HG03432 (cell line): ENCODE measurements around the gene TERF2IP.

Source experiments
- ATAC-seq: cut with Tn5 transposase; IDR thresholded peaks from one replicate; pipeline ENCODE4 v1.9.1; 2021; ENCODE audit warnings: mild to moderate bottlenecking, moderate library complexity; ENCODE audit not compliant: unreplicated experiment

TERF2IP gene

DNA sequence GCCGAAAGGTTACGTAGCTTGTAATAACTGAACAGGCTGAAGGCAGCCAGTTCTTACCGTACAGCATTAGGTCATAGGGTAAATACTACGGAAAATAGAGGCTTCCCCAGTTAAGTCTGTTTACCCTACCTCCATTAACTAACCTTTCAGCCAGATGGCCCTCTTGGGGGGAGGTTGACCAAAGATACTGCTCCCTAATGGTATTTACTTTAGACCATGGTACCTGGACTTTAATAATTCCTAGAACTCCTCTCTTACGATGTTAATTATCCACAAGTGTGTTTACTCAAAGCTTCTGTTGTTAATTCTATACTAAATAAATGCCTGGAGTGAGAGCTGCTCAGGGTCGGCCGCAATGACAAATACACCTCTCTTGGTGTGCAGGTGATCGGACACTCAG lies 14.7 kb upstream of the TERF2IP start:
- no peak for ATAC-seq

DNA sequence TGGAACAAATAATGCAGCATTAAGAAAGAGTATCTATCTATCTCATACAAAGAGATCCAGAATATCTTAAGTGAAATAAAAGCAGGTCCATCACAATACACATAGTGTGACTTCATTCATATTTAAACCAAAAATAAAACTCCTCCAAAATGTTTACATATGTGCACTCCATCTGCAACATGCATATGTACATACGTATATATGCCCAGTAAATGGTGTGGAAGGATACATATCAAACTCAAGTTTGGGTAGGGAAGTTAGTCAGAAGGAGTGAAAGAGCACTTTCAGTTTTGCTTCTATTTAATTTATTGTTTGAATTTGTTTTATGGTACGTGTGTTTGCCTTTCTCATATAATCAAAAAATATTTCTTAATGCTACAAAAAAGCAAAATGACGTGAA lies 12.5 kb upstream of the TERF2IP start:
- ATAC-seq = no peak

- ATAC-seq = no peak
These were observed 7.0 kb upstream of the TERF2IP start for GRCh38 chr16:75640598-75640997.

GRCh38 chr16:75644240-75645012 lies 3.1 kb upstream of the TERF2IP start:
- ATAC-seq = no peak

DNA sequence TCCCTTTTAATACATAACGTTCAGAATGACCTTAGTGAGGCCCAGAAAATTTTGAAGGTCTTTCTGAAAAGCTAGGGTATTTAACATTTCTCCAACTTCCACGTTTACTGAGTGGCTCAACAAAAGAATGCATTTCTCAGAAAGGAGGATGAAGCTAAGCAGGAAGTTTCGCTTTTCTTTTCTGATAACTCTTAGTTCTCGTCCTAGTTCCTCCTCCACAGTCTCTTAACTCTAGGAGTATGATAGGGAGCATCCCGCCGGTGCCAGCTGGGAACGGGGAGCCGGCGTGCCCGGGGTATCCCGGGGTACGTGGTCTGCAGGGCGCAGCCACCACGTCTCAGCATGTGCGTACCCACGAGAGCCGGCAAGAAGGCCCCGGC lies 471 bp upstream of the TERF2IP start:
- peak; percentile 26 for ATAC-seq

GRCh38 chr16:75648265-75649076 lies 898 bp downstream of the TERF2IP start:
- peak; percentile 40 for ATAC-seq

GRCh38 chr16:75653922-75654321 lies 6.3 kb downstream of the TERF2IP start:
- no peak for ATAC-seq

GRCh38 chr16:75658175-75658574 lies 10.6 kb downstream of the TERF2IP start:
- ATAC-seq = no peak

DNA sequence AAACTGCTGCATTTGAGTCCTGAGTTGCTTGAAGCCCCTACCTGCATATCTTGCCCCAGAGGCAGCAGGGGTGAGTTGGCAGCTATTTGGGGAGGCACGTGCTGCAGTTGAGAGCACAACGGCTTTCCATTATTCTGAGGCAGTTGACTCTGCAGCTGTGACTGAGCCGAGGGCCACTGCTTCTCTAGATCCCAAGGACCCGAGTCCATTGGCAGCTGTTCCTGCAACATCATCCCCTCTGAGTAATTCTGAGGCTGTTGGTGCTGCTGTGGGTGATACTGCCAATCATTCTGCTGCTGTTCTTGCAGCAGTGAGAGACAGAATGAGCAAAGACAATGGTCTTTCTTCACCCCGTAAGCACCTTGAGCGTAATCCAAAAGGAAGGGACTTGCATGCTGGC lies 12.7 kb downstream of the TERF2IP start:
- ATAC-seq = no peak

GRCh38 chr16:75660726-75661302 lies 13.2 kb downstream of the TERF2IP start:
- ATAC-seq = no peak

GRCh38 chr16:75667503-75667902 lies 19.9 kb downstream of the TERF2IP start:
- no peak for ATAC-seq

- ATAC-seq = no peak
These were observed 29.3 kb downstream of the TERF2IP start, which contains the start of gene CPHXL2 for GRCh38 chr16:75676909-75677308. TSS of gene CPHXL2 (minus strand) at chr16:75677009. CDS start at chr16:75676999, 10 bp downstream.

DNA sequence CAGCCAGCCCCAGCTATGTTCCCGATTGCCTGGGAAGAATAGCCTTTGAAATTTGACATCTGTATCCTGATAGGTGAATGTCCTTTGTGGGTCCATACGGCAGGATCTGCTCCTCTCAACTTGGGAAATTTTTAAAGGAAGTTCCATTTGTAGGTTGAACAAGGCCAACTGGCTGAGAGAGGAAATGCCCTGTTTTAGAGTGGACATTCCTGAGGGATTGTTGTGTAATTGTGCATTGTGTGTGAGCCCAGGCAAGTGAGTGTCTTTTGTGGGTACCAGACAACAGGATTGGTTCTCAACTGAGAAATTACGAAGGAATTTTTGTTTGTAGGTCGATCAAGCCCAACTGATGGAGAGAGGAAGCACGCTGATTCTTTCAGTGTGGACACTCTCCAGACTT lies 31.8 kb downstream of the TERF2IP start:
- no peak for ATAC-seq

GRCh38 chr16:75682308-75682707 lies 34.7 kb downstream of the TERF2IP start:
- no peak for ATAC-seq

DNA sequence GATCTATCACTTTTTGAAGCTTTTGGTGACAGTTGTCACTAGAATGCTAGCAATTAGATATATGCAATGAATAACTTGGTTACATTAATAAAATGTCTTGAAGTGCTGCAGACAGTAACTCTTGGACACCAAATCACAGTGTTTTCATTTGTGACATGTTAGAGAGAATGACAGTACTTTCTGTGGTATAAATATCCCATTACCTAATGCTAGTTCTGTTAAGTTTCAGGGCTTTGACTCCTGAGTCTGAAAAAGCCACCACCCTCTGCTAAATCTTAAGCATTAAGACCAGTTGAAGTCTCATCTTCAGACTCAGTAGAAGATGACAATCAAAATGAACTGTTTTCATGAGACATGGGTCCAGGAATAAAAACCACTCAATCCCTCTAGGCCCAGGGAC lies 39.8 kb downstream of the TERF2IP start:
- ATAC-seq = no peak

DNA sequence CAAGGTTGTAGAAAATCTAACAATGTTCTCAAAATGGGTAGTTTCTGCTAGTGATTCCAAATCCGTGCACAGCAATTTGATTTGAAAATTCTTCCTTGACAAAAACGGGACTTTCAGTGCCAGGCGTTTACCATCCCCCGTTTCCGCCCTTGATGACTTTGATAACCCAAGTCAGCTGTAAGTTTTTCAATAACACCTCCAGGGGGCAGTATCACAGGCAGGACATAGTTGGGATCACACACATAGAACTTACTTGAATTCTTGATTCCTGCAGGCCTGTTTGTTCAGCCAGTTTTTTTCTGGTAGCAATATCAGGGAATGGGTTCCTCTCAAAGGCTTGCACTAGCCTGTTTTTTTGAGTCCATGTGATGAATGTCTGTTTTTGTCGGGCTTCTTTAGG lies 48.1 kb downstream of the TERF2IP start:
- ATAC-seq = no peak

DNA sequence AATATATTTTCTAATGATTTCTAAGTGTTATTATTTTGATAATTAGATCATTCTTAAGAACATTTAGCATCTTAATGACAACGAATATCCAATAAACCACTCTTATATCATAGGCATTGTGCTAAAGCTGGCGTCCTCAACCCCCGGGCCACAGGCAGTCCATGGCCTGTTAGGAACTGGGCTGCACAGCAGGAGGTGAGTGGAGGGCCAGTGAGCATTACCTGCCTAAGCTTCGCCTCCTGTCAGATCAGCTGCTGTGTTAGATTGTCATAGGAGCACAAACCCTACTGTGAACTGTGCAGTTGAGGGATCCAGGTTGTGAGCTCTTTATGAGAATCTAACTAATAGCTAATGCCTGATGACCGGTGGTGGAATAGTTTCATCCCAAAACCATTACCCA lies 50.0 kb downstream of the TERF2IP start:
- no peak for ATAC-seq

- ATAC-seq = no peak
These were observed 53.8 kb downstream of the TERF2IP start, which contains the start of gene DUXB for GRCh38 chr16:75701361-75701760. TSS of gene DUXB (minus strand) at chr16:75701461. CDS start at chr16:75701418, 43 bp downstream.

DNA sequence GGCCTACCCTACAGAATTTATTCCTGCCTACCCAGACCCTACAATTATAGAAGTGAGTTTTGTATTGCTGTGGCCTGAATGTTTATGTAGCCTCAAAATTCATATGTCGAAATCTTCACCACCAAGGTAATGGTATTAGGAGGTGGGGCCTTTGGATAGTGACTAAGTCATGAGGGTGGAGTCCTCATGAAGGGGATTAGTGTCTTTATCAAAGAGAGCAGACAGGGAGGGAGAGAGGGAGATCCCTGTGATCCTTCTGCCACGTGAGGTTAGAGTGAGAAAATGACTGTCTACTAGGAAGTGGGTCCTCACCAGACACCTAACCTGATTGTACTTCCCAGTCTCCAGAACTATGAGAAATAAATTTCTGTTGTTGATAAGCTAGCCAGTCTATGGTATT lies 54.7 kb downstream of the TERF2IP start:
- no peak for ATAC-seq

DNA sequence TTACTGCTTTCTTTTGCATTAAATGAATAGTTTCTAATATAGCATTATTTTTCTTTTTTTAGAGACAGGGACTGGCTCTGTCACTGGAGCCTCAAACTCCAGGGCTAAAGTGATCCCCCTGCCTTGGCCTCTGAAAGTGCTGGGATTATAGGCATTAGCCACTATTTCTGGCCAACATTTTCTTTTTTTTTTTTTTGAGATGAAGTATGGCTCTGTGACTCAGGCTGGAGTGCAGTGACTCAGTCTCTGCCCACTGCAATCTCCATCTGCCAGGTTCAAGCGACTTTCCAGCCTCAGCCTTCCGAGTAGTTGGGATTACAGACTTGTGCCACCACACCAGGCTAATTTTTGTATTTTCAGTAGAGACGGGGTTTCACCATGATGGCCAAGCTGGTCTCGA lies 55.7 kb downstream of the TERF2IP start:
- ATAC-seq = no peak
